Lung (tissue), 12 donors: ENCODE results near the gene SLC19A1. TPM values are rescaled to one million over a fixed set of nuclear protein-coding genes. Genes with fewer than 3 reads are reported as not detected.
A peak's percentile ranks its signal among the peaks of the same experiment; 100 is the strongest.

ENCODE experiments used
- ATAC-seq: fragments of 200-7000 bp; cut with Tn5 transposase; one replicate; pipeline ENCODE4 v1.9.1; 2020; ENCODE audit warnings: moderate number of reproducible peaks; ENCODE audit not compliant: insufficient read depth, low FRiP score
- DNase-seq, 3 donors: peaks; one replicate each; pipeline ENCODE4 v3.0.0-alpha.2; 2013 to 2017
- H3K27ac ChIP-seq, 2 donors: one replicate each; pipeline ENCODE4 v1.5.1; 2013; ENCODE audit warnings: mild to moderate bottlenecking in 2 of 2, moderate library complexity in 2 of 2, control low read depth in 1 of 2, inconsistent platforms in 1 of 2, low read depth in 1 of 2, low read length in 1 of 2
- H3K27me3 ChIP-seq, 3 donors: one replicate each; pipeline ENCODE4 v1.5.1; 2013; ENCODE audit warnings: low read length in 2 of 3; ENCODE audit not compliant: control insufficient read depth in 3 of 3, insufficient read depth in 3 of 3
- H3K36me3 ChIP-seq, 4 donors: one replicate each; pipeline ENCODE4 v1.5.1; 2013; ENCODE audit warnings: low read length in 4 of 4, mild to moderate bottlenecking in 1 of 4, moderate library complexity in 1 of 4; ENCODE audit not compliant: control insufficient read depth in 4 of 4, insufficient read depth in 4 of 4
- H3K4me1 ChIP-seq, 5 donors: one replicate each; pipeline ENCODE4 v1.5.1; 2013; ENCODE audit warnings: low read length in 5 of 5, mild to moderate bottlenecking in 2 of 5, moderate library complexity in 1 of 5; ENCODE audit not compliant: control insufficient read depth in 5 of 5, insufficient read depth in 5 of 5
- H3K4me3 ChIP-seq: one replicate; pipeline ENCODE4 v1.5.1; 2013; ENCODE audit warnings: mild to moderate bottlenecking, control low read depth, moderate library complexity
- H3K9ac ChIP-seq, 2 donors: one replicate each; pipeline ENCODE4 v1.5.1; 2013; ENCODE audit warnings: low read length in 2 of 2, control low read depth in 1 of 2; ENCODE audit not compliant: insufficient read depth in 1 of 2
- H3K9me3 ChIP-seq, 4 donors: one replicate each; pipeline ENCODE4 v1.5.1; 2013; ENCODE audit warnings: low read length in 3 of 4, mild to moderate bottlenecking in 1 of 4, moderate library complexity in 1 of 4; ENCODE audit not compliant: control insufficient read depth in 4 of 4, insufficient read depth in 3 of 4
- WGBS, 2 donors: extraction: QIAGEN DNeasy Blood & Tissue Kit; methylation state at CpG; one replicate each; pipeline ENCODE4 v1.1.7; 2013; 5-methylcytosine and 5-hydroxymethylcytosine counted together
- polyA plus RNA-seq, 2 donors: library from polyadenylated mRNA; stranded (reverse); fragments of 200-250 nt; gene quantifications; one replicate each; pipeline ENCODE4 v1.2.1, GENCODE V29; 2013
- total RNA-seq, 2 donors: library from RNA; depleted of rRNA in 1 of 2; stranded (reverse); fragments of >200 nt in 1 of 2; gene quantifications; one replicate each; pipeline ENCODE4 v1.2.1, GENCODE V29; 2014 to 2021
- TF ChIP-seq, protein P1 (sequence below): IDR thresholded peaks from 2 replicates; pipeline ENCODE4 v1.5.1; 2012; ENCODE audit warnings: mild to moderate bottlenecking; ENCODE audit errors: control extremely low read depth, extremely low read depth
- donor health status: control.
- donor health status: control.
- donor health status: Bipolar disorder and iron deficiency.
- donor health status: healthy.
- donor health status: DM: yes; HTN: yes; CAD: no.

The SLC19A1 gene
- total and polyA plus RNA-seq, 4 donors = 23.8 to 42.0 (median 26.2) TPM

DNA sequence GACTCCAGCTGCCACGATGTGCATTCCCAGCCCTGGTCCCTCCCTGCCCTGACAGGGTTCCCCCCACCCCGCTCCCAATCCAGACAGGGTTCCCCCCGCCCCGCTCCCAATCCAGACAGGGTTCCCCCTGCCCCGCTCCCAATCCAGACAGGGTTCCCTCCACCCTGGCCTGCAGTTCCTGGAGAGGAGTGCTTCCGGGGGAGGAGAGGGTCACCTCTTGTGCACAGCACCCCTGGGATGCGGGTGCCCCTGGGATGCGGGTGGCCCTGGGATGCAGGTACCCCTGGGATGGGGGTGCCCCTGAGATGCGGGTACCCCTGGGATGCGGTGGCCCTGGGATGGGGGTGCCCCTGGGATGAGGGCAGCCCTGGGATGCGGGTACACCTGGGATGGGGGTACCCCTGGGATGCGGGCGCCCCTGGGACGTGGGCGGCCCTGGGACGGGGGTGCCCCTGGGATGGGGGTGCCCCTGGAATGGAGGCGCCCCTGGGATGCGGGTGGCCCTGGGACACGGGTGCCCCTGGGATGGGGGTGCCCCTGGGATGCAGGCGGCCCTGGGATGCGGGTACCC is 36.7 kb upstream of the SLC19A1 start:
- DNase-seq (no peak), ATAC-seq (no peak)
- TF ChIP-seq, protein P1, sequence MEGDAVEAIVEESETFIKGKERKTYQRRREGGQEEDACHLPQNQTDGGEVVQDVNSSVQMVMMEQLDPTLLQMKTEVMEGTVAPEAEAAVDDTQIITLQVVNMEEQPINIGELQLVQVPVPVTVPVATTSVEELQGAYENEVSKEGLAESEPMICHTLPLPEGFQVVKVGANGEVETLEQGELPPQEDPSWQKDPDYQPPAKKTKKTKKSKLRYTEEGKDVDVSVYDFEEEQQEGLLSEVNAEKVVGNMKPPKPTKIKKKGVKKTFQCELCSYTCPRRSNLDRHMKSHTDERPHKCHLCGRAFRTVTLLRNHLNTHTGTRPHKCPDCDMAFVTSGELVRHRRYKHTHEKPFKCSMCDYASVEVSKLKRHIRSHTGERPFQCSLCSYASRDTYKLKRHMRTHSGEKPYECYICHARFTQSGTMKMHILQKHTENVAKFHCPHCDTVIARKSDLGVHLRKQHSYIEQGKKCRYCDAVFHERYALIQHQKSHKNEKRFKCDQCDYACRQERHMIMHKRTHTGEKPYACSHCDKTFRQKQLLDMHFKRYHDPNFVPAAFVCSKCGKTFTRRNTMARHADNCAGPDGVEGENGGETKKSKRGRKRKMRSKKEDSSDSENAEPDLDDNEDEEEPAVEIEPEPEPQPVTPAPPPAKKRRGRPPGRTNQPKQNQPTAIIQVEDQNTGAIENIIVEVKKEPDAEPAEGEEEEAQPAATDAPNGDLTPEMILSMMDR = no peak
- H3K27ac ChIP-seq = peak overlapping the region in 1 of 2 donors; percentile 20
- H3K9ac ChIP-seq = no peak overlapping the region
- H3K4me3 ChIP-seq = no peak overlapping the region
- no peaks in the 10 kb centered on the region for H3K27me3 ChIP-seq
- H3K9me3 ChIP-seq = peaks cover 0 to 3% (median 0%) of the 10 kb centered on the region in 4 donors
- WGBS, 2 donors = 90% methylated on average over 19 to 21 of the region's 21 CpGs
- H3K36me3 ChIP-seq = no peaks in the 10 kb centered on the region
- H3K4me1 ChIP-seq = peaks cover 0 to 21% (median 2%) of the 10 kb centered on the region in 5 donors

DNA sequence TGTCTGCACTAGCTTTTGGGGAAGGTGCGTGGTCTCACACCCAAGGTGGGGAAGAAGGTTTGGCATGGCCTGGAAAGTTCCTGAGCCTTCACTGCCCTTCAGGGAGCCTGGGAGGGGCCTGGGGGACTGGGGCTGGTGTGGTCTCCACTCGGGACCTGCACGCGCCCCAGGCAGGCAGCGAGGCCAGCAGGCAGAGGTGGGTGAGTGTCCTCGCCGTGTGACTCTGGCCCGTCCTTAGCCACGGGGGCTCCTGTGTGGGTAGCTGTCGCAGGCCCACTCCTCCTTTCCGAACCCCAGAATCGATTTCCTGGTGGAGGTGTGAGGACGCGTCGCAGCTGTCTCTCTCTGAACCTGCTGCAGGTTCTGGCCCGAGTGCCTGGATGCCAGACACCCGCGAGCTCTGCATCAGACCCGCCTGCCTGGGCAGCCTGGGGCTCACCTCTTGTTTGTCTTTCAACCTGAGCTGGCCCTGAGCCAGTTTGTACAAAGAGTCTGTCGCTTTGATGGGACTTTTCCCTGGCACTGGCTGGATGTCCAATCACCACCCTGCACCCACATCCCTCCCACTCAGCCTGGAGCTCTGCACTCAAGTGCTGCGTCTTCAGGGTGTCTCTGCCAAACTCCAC is 36.0 kb upstream of the SLC19A1 start:
- Histone ChIP-seq H3K9ac (no peak overlapping the region), H3K9me3 (no peaks in the 10 kb centered on the region), H3K4me3 (no peak overlapping the region), H3K36me3 (no peaks in the 10 kb centered on the region), H3K4me1 (peaks cover 0 to 25% (median 3%) of the 10 kb centered on the region in 5 donors), H3K27me3 (no peaks in the 10 kb centered on the region), H3K27ac (no peak overlapping the region)
- peak in 2 of 3 donors; percentile 49 to 52 for DNase-seq
- no peak for ATAC-seq
- TF ChIP-seq, protein P1 = no peak
- 67 to 79% methylated on average over 21 of the region's 21 CpGs for WGBS, 2 donors

DNA sequence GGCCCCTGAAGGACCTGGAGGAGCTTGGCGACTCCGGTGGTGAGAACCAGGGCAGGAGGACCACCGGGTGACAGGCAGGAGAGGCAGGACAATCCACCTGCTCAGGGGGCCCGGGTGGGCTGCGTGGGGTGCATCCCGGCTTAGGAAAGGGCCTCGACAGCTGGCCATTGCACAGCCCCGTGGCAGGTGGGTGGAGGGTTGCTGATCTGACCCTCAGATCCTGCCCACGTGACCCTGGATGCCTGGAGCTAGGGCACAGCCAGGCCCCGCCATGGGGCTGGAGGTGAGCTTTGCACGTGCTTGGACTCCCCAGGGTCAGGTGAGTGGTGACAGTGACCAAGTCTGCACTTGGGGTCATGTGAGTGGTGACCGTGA is 35.5 kb upstream of the SLC19A1 start:
- 83 to 84% methylated on average over 12 of the region's 12 CpGs for WGBS, 2 donors
- ATAC-seq (no peak), DNase-seq (peak in 1 of 3 donors; percentile 4)
- H3K27ac ChIP-seq = no peak overlapping the region
- H3K4me3 ChIP-seq = no peak overlapping the region
- peaks cover 0 to 25% (median 3%) of the 10 kb centered on the region in 5 donors for H3K4me1 ChIP-seq
- no peak overlapping the region for H3K9ac ChIP-seq
- H3K36me3 ChIP-seq = no peaks in the 10 kb centered on the region
- TF ChIP-seq, protein P1 = no peak
- H3K9me3 ChIP-seq = no peaks in the 10 kb centered on the region
- no peaks in the 10 kb centered on the region for H3K27me3 ChIP-seq
